HG02885 (cell line): ENCODE data around the gene TMEM81.
A peak's percentile ranks its signal among the peaks of the same experiment; 100 is the strongest.

Experiments
- ATAC-seq: cut with Tn5 transposase; IDR thresholded peaks from one replicate; pipeline ENCODE4 v1.9.1; 2021; ENCODE audit warnings: mild to moderate bottlenecking; ENCODE audit not compliant: unreplicated experiment, poor library complexity

TMEM81 gene

GRCh38 chr1:205084360-205084759 lies at the start of gene TMEM81:
TSS of gene TMEM81 (minus strand) at chr1:205084460. CDS start at chr1:205084320, 140 bp downstream.
- no peak for ATAC-seq

GRCh38 chr1:205133287-205133686 lies 49.0 kb upstream of the TMEM81 start:
- no peak for ATAC-seq

- no peak for ATAC-seq
These were observed 45.3 kb upstream of the TMEM81 start for GRCh38 chr1:205129447-205130029.

GRCh38 chr1:205128050-205128449 lies 43.8 kb upstream of the TMEM81 start:
- no peak for ATAC-seq

GRCh38 chr1:205127646-205128045 lies 43.4 kb upstream of the TMEM81 start:
- no peak for ATAC-seq

GRCh38 chr1:205124726-205125125 lies 40.5 kb upstream of the TMEM81 start:
- no peak for ATAC-seq

- ATAC-seq, result peak; percentile 3
These were observed 38.2 kb upstream of the TMEM81 start for GRCh38 chr1:205122489-205122882.

- ATAC-seq, result peak; percentile 95
These were observed 37.6 kb upstream of the TMEM81 start, which contains the start of gene RBBP5 for GRCh38 chr1:205121660-205122488. TSS of gene RBBP5 (minus strand) at chr1:205121978. CDS start at chr1:205121873, 105 bp downstream.

- ATAC-seq, result no peak
These were observed 34.5 kb upstream of the TMEM81 start for GRCh38 chr1:205118752-205119151.

- no peak for ATAC-seq
These were observed 27.1 kb upstream of the TMEM81 start for GRCh38 chr1:205111354-205111753.

GRCh38 chr1:205109711-205110110 lies 25.5 kb upstream of the TMEM81 start:
- no peak for ATAC-seq

- ATAC-seq, result no peak
These were observed 25.0 kb upstream of the TMEM81 start for GRCh38 chr1:205109269-205109668.

GRCh38 chr1:205108464-205108863 lies 24.2 kb upstream of the TMEM81 start:
- no peak for ATAC-seq

- ATAC-seq, result no peak
These were observed 23.1 kb upstream of the TMEM81 start for GRCh38 chr1:205107327-205107726.

GRCh38 chr1:205102404-205102803 lies 18.1 kb upstream of the TMEM81 start:
- ATAC-seq, result no peak

- no peak for ATAC-seq
These were observed 14.0 kb upstream of the TMEM81 start for GRCh38 chr1:205098242-205098641.

GRCh38 chr1:205095422-205095821 lies 11.2 kb upstream of the TMEM81 start:
- ATAC-seq, result no peak

GRCh38 chr1:205091043-205091740 lies 6.9 kb upstream of the TMEM81 start:
- ATAC-seq, result no peak

GRCh38 chr1:205088341-205088740 lies 4.1 kb upstream of the TMEM81 start:
- ATAC-seq, result no peak

GRCh38 chr1:205082431-205082830 lies 1.8 kb downstream of the TMEM81 start:
- no peak for ATAC-seq

- ATAC-seq, result no peak
These were observed 6.3 kb downstream of the TMEM81 start for GRCh38 chr1:205077934-205078311.
